Measurements from ENCODE around the gene RSF1. TPM values are rescaled to one million over a fixed set of nuclear protein-coding genes. Genes with fewer than 3 reads are reported as not detected.

Gene RSF1
- polyA plus RNA-seq, 1 of the 3 experiments (the other 2 are of a cell fraction), result 8.4 TPM

DNA sequence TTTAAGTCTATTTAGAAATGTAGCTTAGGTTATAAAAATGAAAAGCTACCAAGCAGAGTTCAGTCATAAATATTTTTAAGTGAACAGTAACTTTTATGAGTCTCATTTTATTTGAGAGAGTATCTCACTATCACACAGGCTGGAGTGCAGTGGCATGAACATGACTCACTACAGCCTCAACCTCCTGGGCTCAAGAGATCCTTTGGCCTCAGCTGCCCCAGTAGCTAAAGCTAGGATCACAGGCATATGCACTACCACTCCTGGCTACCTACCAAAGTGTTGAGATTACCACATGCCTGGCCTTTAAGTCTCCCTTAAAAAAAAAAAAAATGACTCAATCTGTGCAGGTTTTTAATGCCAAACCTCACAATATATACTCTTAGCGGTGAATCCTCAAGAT, 148.3 kb downstream of the RSF1 start:
- Histone ChIP-seq H2AFZ (ENCODE audit: low read depth) (no peak overlapping the region), H3K4me1 (ENCODE audit: control insufficient read depth in 1 of 2, insufficient read depth in 2 of 2, low read depth in 1 of 2, low read length in 1 of 2) (peaks cover 0 to 7% of the 10 kb centered on the region in 2 experiments; a peak in 1 of 4 replicates), H3K27ac (ENCODE audit: low read depth in 2 of 2, low read length in 1 of 2) (peak overlapping the region in 1 of 2 experiments; percentile 59; a peak in 2 of 4 replicates), H3K36me3 (replicated peaks in 1 of 2; ENCODE audit: control insufficient read depth in 1 of 2, insufficient read depth in 2 of 2, low read length in 1 of 2) (peaks cover 75 to 87% of the 10 kb centered on the region in 2 experiments), H3K9ac (no peak overlapping the region), H3K9me2 (no peaks in the 10 kb centered on the region), H3K4me3 (ENCODE audit: low read depth in 2 of 2, low read length in 1 of 2) (no peak overlapping the region), H4K20me1 (ENCODE audit: insufficient read depth) (no peaks in the 10 kb centered on the region), H3F3A (replicated peaks; ENCODE audit: insufficient read depth) (peaks cover 29% of the 10 kb centered on the region), H3K27me3 (ENCODE audit: insufficient read depth) (no peaks in the 10 kb centered on the region), H3K79me2 (ENCODE audit: insufficient read depth) (no peaks in the 10 kb centered on the region), H3K9me3 (no peaks in the 10 kb centered on the region), H3K4me2 (no peak overlapping the region)
- TF ChIP-seq RCOR1 (IDR thresholded peaks at IDR 0.05; ENCODE audit: low read length) (no peak), TCF12 (IDR thresholded peaks at IDR 0.05) (peak; percentile 52; the same call in 1 of the 2 replicates), FOSL2 (IDR thresholded peaks at IDR 0.05; ENCODE audit: borderline replicate concordance, low read depth) (peak; percentile 59; the same call in 1 of the 2 replicates), JUND (IDR thresholded peaks at IDR 0.05) (peak; percentile 19; the same call in 1 of the 2 replicates), NFIC (IDR thresholded peaks at IDR 0.05; ENCODE audit: borderline replicate concordance) (peak; percentile 64)
- TF ChIP-seq, protein P1, sequence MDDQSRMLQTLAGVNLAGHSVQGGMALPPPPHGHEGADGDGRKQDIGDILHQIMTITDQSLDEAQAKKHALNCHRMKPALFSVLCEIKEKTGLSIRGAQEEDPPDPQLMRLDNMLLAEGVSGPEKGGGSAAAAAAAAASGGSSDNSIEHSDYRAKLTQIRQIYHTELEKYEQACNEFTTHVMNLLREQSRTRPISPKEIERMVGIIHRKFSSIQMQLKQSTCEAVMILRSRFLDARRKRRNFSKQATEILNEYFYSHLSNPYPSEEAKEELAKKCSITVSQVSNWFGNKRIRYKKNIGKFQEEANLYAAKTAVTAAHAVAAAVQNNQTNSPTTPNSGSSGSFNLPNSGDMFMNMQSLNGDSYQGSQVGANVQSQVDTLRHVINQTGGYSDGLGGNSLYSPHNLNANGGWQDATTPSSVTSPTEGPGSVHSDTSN (IDR thresholded peaks at IDR 0.05), result no peak
- TF ChIP-seq, protein P2, sequence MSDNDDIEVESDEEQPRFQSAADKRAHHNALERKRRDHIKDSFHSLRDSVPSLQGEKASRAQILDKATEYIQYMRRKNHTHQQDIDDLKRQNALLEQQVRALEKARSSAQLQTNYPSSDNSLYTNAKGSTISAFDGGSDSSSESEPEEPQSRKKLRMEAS (IDR thresholded peaks at IDR 0.05; ENCODE audit: low read depth), result peak; percentile 53; the same call in 1 of the 2 replicates
- ChIA-PET POLR2A (no interaction called here), CTCF (no interaction called here)
- WGBS (ENCODE audit: low lambda C conversion rate), result 85% methylated on average over 1 of the region's 1 CpG
- DNase-seq, result no peak

DNA sequence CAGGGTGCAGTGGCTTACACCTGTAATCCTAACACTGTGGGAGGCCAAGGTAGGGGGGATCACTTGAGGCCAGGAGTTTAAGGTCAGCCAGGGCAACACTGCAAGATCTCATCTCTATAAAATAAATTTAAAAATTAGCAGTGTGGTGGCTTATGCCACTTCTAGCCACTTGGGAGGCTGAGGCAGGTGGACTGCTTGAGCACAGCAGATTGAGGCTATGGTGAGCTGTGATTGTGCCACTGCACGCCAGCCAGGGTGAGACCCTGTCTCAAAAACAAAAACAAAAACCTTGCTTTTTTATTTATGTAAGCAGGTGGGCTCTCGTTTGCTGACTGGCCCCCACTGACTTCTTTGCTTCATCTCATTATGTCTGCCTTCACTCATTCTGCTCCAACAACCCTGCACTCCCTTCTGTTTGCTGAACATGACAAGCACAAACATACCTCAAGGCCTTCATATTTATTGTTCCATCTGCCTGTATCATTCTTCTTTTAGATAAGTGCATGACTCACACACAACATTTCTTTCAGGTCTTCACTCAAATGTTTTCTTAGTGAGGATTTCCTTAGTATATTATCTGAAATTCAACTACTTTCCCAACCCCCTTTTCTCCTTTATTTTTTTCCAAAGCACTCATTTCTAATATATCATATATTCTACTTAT, 150.5 kb downstream of the RSF1 start:
- no peak overlapping the region for H2AFZ ChIP-seq (ENCODE audit: low read depth)
- H3F3A ChIP-seq (replicated peaks; ENCODE audit: insufficient read depth), result peaks cover 30% of the 10 kb centered on the region
- CTCF ChIA-PET, result no interaction called here
- peaks cover 70 to 72% of the 10 kb centered on the region in 2 experiments for H3K36me3 ChIP-seq (replicated peaks in 1 of 2; ENCODE audit: control insufficient read depth in 1 of 2, insufficient read depth in 2 of 2, low read length in 1 of 2)
- H3K9ac ChIP-seq, result no peak overlapping the region
- H3K27me3 ChIP-seq (ENCODE audit: insufficient read depth), result no peaks in the 10 kb centered on the region
- no peak for TF ChIP-seq RXRA (IDR thresholded peaks at IDR 0.05; ENCODE audit: borderline replicate concordance, low read depth)
- TF ChIP-seq, protein P1 (IDR thresholded peaks at IDR 0.05), result 0 out of 2 replicates have a peak, but pooled peaks have one; percentile 20
- DNase-seq, result no peak
- no peak overlapping the region for H3K4me2 ChIP-seq
- POLR2A ChIA-PET, result no interaction called here
- H3K9me3 ChIP-seq, result no peaks in the 10 kb centered on the region
- no peak overlapping the region for H3K27ac ChIP-seq (ENCODE audit: low read depth in 2 of 2, low read length in 1 of 2)
- H3K9me2 ChIP-seq, result no peaks in the 10 kb centered on the region
- WGBS (ENCODE audit: low lambda C conversion rate), result 85% methylated on average over 2 of the region's 2 CpGs
- no peaks in the 10 kb centered on the region for H3K79me2 ChIP-seq (ENCODE audit: insufficient read depth)
- peaks cover 0 to 7% of the 10 kb centered on the region in 2 experiments; a peak in 2 of 4 replicates for H3K4me1 ChIP-seq (ENCODE audit: control insufficient read depth in 1 of 2, insufficient read depth in 2 of 2, low read depth in 1 of 2, low read length in 1 of 2)
- H4K20me1 ChIP-seq (ENCODE audit: insufficient read depth), result no peaks in the 10 kb centered on the region
- H3K4me3 ChIP-seq (ENCODE audit: low read depth in 2 of 2, low read length in 1 of 2), result no peak overlapping the region

DNA sequence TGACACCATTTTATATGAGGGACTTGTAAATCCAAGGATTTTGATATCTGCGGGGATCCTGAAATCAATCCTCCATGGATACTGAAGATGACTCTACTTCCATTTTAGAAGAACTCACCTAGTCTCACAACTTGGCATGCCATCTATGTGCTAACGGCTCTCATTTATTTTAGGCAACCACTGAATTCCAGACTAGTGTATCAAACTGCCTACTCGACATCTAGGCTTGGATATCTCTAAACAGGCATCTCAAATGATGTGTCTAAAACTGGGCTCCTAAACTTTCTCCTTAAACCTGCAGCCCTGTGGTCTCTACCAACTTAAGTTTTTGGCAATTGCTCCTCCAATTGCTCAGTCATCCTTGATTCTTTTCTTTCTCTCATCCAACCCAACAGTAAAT, 151.8 kb downstream of the RSF1 start:
- WGBS (ENCODE audit: low lambda C conversion rate), result 78% methylated on average over 3 of the region's 3 CpGs

More for the DNA sequence above, 151.8 kb downstream of the RSF1 start:
- H3K36me3 ChIP-seq (replicated peaks in 1 of 2; ENCODE audit: control insufficient read depth in 1 of 2, insufficient read depth in 2 of 2, low read length in 1 of 2), result peaks cover 68 to 72% of the 10 kb centered on the region in 2 experiments
- no peak overlapping the region for H3K4me3 ChIP-seq (ENCODE audit: low read depth in 2 of 2, low read length in 1 of 2)
- H3F3A ChIP-seq (replicated peaks; ENCODE audit: insufficient read depth), result peaks cover 23% of the 10 kb centered on the region
- no peaks in the 10 kb centered on the region for H4K20me1 ChIP-seq (ENCODE audit: insufficient read depth)
- ChIA-PET CTCF (no interaction called here), POLR2A (no interaction called here)
- H3K79me2 ChIP-seq (ENCODE audit: insufficient read depth), result no peaks in the 10 kb centered on the region
- H3K27ac ChIP-seq (ENCODE audit: low read depth in 2 of 2, low read length in 1 of 2), result no peak overlapping the region
- no peak for DNase-seq
- TF ChIP-seq TAF1 (IDR thresholded peaks at IDR 0.05; ENCODE audit: borderline replicate concordance, low read depth, low read length) (no peak), POLR2AphosphoS5 (IDR thresholded peaks at IDR 0.05; ENCODE audit: low read depth, low read length) (no peak), FOXM1 (IDR thresholded peaks at IDR 0.05; ENCODE audit: low read depth) (no peak)
- TF ChIP-seq, protein P3, sequence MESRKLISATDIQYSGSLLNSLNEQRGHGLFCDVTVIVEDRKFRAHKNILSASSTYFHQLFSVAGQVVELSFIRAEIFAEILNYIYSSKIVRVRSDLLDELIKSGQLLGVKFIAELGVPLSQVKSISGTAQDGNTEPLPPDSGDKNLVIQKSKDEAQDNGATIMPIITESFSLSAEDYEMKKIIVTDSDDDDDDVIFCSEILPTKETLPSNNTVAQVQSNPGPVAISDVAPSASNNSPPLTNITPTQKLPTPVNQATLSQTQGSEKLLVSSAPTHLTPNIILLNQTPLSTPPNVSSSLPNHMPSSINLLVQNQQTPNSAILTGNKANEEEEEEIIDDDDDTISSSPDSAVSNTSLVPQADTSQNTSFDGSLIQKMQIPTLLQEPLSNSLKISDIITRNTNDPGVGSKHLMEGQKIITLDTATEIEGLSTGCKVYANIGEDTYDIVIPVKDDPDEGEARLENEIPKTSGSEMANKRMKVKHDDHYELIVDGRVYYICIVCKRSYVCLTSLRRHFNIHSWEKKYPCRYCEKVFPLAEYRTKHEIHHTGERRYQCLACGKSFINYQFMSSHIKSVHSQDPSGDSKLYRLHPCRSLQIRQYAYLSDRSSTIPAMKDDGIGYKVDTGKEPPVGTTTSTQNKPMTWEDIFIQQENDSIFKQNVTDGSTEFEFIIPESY (IDR thresholded peaks at IDR 0.05; ENCODE audit: borderline replicate concordance, low read depth), result no peak
- TF ChIP-seq, protein P4, sequence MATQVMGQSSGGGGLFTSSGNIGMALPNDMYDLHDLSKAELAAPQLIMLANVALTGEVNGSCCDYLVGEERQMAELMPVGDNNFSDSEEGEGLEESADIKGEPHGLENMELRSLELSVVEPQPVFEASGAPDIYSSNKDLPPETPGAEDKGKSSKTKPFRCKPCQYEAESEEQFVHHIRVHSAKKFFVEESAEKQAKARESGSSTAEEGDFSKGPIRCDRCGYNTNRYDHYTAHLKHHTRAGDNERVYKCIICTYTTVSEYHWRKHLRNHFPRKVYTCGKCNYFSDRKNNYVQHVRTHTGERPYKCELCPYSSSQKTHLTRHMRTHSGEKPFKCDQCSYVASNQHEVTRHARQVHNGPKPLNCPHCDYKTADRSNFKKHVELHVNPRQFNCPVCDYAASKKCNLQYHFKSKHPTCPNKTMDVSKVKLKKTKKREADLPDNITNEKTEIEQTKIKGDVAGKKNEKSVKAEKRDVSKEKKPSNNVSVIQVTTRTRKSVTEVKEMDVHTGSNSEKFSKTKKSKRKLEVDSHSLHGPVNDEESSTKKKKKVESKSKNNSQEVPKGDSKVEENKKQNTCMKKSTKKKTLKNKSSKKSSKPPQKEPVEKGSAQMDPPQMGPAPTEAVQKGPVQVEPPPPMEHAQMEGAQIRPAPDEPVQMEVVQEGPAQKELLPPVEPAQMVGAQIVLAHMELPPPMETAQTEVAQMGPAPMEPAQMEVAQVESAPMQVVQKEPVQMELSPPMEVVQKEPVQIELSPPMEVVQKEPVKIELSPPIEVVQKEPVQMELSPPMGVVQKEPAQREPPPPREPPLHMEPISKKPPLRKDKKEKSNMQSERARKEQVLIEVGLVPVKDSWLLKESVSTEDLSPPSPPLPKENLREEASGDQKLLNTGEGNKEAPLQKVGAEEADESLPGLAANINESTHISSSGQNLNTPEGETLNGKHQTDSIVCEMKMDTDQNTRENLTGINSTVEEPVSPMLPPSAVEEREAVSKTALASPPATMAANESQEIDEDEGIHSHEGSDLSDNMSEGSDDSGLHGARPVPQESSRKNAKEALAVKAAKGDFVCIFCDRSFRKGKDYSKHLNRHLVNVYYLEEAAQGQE (IDR thresholded peaks at IDR 0.05; ENCODE audit: low read depth, low read length), result no peak
- peaks cover 0 to 7% of the 10 kb centered on the region in 2 experiments; a peak in 2 of 4 replicates for H3K4me1 ChIP-seq (ENCODE audit: control insufficient read depth in 1 of 2, insufficient read depth in 2 of 2, low read depth in 1 of 2, low read length in 1 of 2)
- no peak overlapping the region for H3K9ac ChIP-seq
- H3K9me3 ChIP-seq, result no peaks in the 10 kb centered on the region
- no peaks in the 10 kb centered on the region for H3K9me2 ChIP-seq
- no peaks in the 10 kb centered on the region for H3K27me3 ChIP-seq (ENCODE audit: insufficient read depth)
- H3K4me2 ChIP-seq, result no peak overlapping the region
- H2AFZ ChIP-seq (ENCODE audit: low read depth), result no peak overlapping the region

All from SK-N-SH (cell line).